ENCODE data around the gene PCNX1. TPM values are rescaled to one million over a fixed set of nuclear protein-coding genes. Genes with fewer than 3 reads are reported as not detected.
"Not testable (repeated sequence)": the region's sequence is repeated elsewhere in the genome, so short reads cannot be mapped to it uniquely, and the experiment has no call there.

The PCNX1 gene
- total RNA-seq, 1 experiment from 2014 or later: 48.0 TPM

GRCh38 chr14:70879448-70879847 lies 27.8 kb upstream of the PCNX1 start:
- Mint-ChIP-seq H3K4me3 (no peak overlapping the region), H3K36me3 (ENCODE audit: insufficient read depth in 1 of 3, low read depth in 3 of 3) (no peaks in the 10 kb centered on the region), H3K4me1 (peaks cover 13 to 17% of the 10 kb centered on the region in 2 experiments), H3K27me3 (ENCODE audit: low read depth) (no peaks in the 10 kb centered on the region; the same call in 1 of the 2 replicates), H3K9me3 (no peaks in the 10 kb centered on the region), H3K27ac (no peak overlapping the region)
- Histone ChIP-seq H3K4me2 (ENCODE audit: insufficient read depth, insufficient read length, low read length) (no peak overlapping the region), H2BK12ac (ENCODE audit: insufficient read length, low read depth, low read length) (no peak overlapping the region), H2BK120ac (ENCODE audit: low read depth, low read length, poor library complexity, severe bottlenecking) (no peak overlapping the region), H2AK5ac (ENCODE audit: insufficient read length, low read length) (no peak overlapping the region), H3K23me2 (ENCODE audit: insufficient read length, low read depth, low read length, poor library complexity, severe bottlenecking) (no peaks in the 10 kb centered on the region), H3K27me3 (ENCODE audit: insufficient read depth, low read length) (no peaks in the 10 kb centered on the region), H3K23ac (ENCODE audit: insufficient read length, low read depth, low read length) (no peak overlapping the region), H3T11ph (ENCODE audit: low read length) (no peak overlapping the region), H4K5ac (ENCODE audit: insufficient read length, low read depth, low read length) (no peak overlapping the region), H3K18ac (ENCODE audit: insufficient read length, low read depth, low read length) (no peak overlapping the region), H3K4ac (ENCODE audit: low read depth, low read length) (no peak overlapping the region), H2BK20ac (ENCODE audit: low read depth, low read length, poor library complexity, severe bottlenecking) (no peak overlapping the region), H3K27ac (ENCODE audit: insufficient read length, low read depth, low read length) (no peak overlapping the region), H2BK5ac (ENCODE audit: insufficient read length, low read length) (no peak overlapping the region), H3K9me3 (ENCODE audit: control insufficient read depth, low read depth, low read length) (no peaks in the 10 kb centered on the region), H3K79me2 (ENCODE audit: insufficient read depth, low read length) (no peaks in the 10 kb centered on the region), H4K20me1 (ENCODE audit: control insufficient read depth, insufficient read depth, insufficient read length) (no peaks in the 10 kb centered on the region), H4K8ac (replicated peaks; ENCODE audit: insufficient read length, low read depth, low read length) (no peak overlapping the region), H2AFZ (ENCODE audit: low read length) (no peak overlapping the region), H3K4me1 (ENCODE audit: insufficient read depth, low read length) (no peaks in the 10 kb centered on the region; the same call in 1 of the 2 replicates), H4K91ac (ENCODE audit: insufficient read length, low read depth, low read length) (no peak overlapping the region), H3K56ac (ENCODE audit: insufficient read length, low read depth, low read length) (no peak overlapping the region), H3K9ac (ENCODE audit: extremely low read depth, insufficient read length, low read length) (no peak overlapping the region), H2BK15ac (ENCODE audit: low read depth, low read length) (no peak overlapping the region), H3K79me1 (ENCODE audit: insufficient read depth, low read depth, low read length, poor library complexity, severe bottlenecking) (no peaks in the 10 kb centered on the region), H3K14ac (ENCODE audit: insufficient read depth, low read length) (no peak overlapping the region)
- WGBS (ENCODE audit: extremely low coverage, insufficient read length, low lambda C conversion rate): no CpG with 5 or more reads among the region's 1 CpG
- TF ChIP-seq CTCF (conservative IDR thresholded peaks at IDR 0.05): no peak
- DNase-seq: no peak

GRCh38 chr14:70880888-70881287 lies 26.4 kb upstream of the PCNX1 start:
- not testable (repeated sequence) for H3K4me1 Mint-ChIP-seq; H2BK5ac ChIP-seq (ENCODE audit: insufficient read length, low read length); H2AK5ac ChIP-seq (ENCODE audit: insufficient read length, low read length)

More at GRCh38 chr14:70880888-70881287, 26.4 kb upstream of the PCNX1 start:
- not testable (repeated sequence) for H2BK20ac ChIP-seq (ENCODE audit: low read depth, low read length, poor library complexity, severe bottlenecking); H3K9me3 ChIP-seq (ENCODE audit: control insufficient read depth, low read depth, low read length); H4K5ac ChIP-seq (ENCODE audit: insufficient read length, low read depth, low read length); H3T11ph ChIP-seq (ENCODE audit: low read length); H3K27me3 Mint-ChIP-seq (ENCODE audit: low read depth); H3K4me3 Mint-ChIP-seq; H3K27ac ChIP-seq (ENCODE audit: insufficient read length, low read depth, low read length); H3K36me3 Mint-ChIP-seq (ENCODE audit: insufficient read depth in 1 of 3, low read depth in 3 of 3); H4K20me1 ChIP-seq (ENCODE audit: control insufficient read depth, insufficient read depth, insufficient read length); H3K9ac ChIP-seq (ENCODE audit: extremely low read depth, insufficient read length, low read length); H3K56ac ChIP-seq (ENCODE audit: insufficient read length, low read depth, low read length); H3K27me3 ChIP-seq (ENCODE audit: insufficient read depth, low read length); H3K79me2 ChIP-seq (ENCODE audit: insufficient read depth, low read length); H2BK120ac ChIP-seq (ENCODE audit: low read depth, low read length, poor library complexity, severe bottlenecking); H3K23me2 ChIP-seq (ENCODE audit: insufficient read length, low read depth, low read length, poor library complexity, severe bottlenecking); H3K9me3 Mint-ChIP-seq; H4K8ac ChIP-seq (replicated peaks; ENCODE audit: insufficient read length, low read depth, low read length); H3K18ac ChIP-seq (ENCODE audit: insufficient read length, low read depth, low read length); H3K23ac ChIP-seq (ENCODE audit: insufficient read length, low read depth, low read length); H2BK12ac ChIP-seq (ENCODE audit: insufficient read length, low read depth, low read length); H3K79me1 ChIP-seq (ENCODE audit: insufficient read depth, low read depth, low read length, poor library complexity, severe bottlenecking); DNase-seq; H3K4ac ChIP-seq (ENCODE audit: low read depth, low read length); H4K91ac ChIP-seq (ENCODE audit: insufficient read length, low read depth, low read length); H3K4me2 ChIP-seq (ENCODE audit: insufficient read depth, insufficient read length, low read length); H3K14ac ChIP-seq (ENCODE audit: insufficient read depth, low read length); H2BK15ac ChIP-seq (ENCODE audit: low read depth, low read length); H2AFZ ChIP-seq (ENCODE audit: low read length); H3K4me1 ChIP-seq (ENCODE audit: insufficient read depth, low read length)
- H3K27ac Mint-ChIP-seq: peak overlapping the region in 1 of 3 experiments; percentile 46; a peak in 1 of 7 replicates
- no CpG with 5 or more reads among the region's 1 CpG for WGBS (ENCODE audit: extremely low coverage, insufficient read length, low lambda C conversion rate)

All from H9 (cell line).